BJ (cell line): Measurements from ENCODE around the gene CACNA2D4. TPM values are rescaled to one million over a fixed set of nuclear protein-coding genes. Genes with fewer than 3 reads are reported as not detected.

Source experiments
- CTCF ChIA-PET: fragments of 350-600 bp; formaldehyde crosslinking; extraction: SDS; loops from one replicate; lab custom pipeline; 2021; ENCODE audit warnings: antibody characterized with exemption, inconsistent platforms; lab: Yijun Ruan, JAX
- POLR2A ChIA-PET: fragments of 300-600 bp; sonication (Branson Sonifier 250); formaldehyde crosslinking; extraction: SDS; loops from one replicate; lab custom pipeline; 2021; ENCODE audit warnings: antibody characterized with exemption; lab: Charles Lee
- DNase-seq: peaks from one replicate; pipeline ENCODE4 v3.0.0-alpha.2; 2011; ENCODE audit warnings: low read depth
- H3K27me3 ChIP-seq: 2 replicates; pipeline ENCODE4 v1.6.0; 2011; ENCODE audit warnings: low read length; ENCODE audit not compliant: control insufficient read depth, insufficient read depth
- H3K36me3 ChIP-seq: 2 replicates; pipeline ENCODE4 v1.5.1; 2011; ENCODE audit warnings: low read length; ENCODE audit not compliant: control insufficient read depth, insufficient read depth
- H3K4me3 ChIP-seq: 2 replicates; pipeline ENCODE4 v1.5.1; 2011; ENCODE audit warnings: low read depth, mild to moderate bottlenecking, control low read depth, low read length
- CTCF ChIP-seq: IDR thresholded peaks from 2 replicates; pipeline ENCODE4 v1.5.1; 2011; ENCODE audit warnings: low read depth, mild to moderate bottlenecking, control low read depth, inconsistent platforms, low read length, moderate library complexity; ENCODE audit not compliant: insufficient read depth
- polyA plus RNA-seq: library from polyadenylated mRNA; depleted of rRNA; stranded (reverse); fragments of >200 nt; gene quantifications from 2 replicates; pipeline ENCODE4 v1.2.3, GENCODE V29; 2011

CACNA2D4 gene
- polyA plus RNA-seq, 1 experiment, result 0.39 TPM

- ChIA-PET CTCF (interaction anchor here (0.9 kb wide), 1 partner anchor 57 kb away, joined by 3 read pairs; no protein-coding TSS in a partner anchor), POLR2A (no interaction called here)
- Histone ChIP-seq H3K27me3 (peaks cover 18% of the 10 kb centered on the region), H3K4me3 (no peak overlapping the region), H3K36me3 (no peaks in the 10 kb centered on the region)
- DNase-seq, result no peak
- no peak for TF ChIP-seq CTCF
Measured at GRCh38 chr12:1881936-1882335, 36.5 kb downstream of the CACNA2D4 start.

- Histone ChIP-seq H3K36me3 (no peaks in the 10 kb centered on the region), H3K4me3 (no peak overlapping the region), H3K27me3 (peaks cover 15% of the 10 kb centered on the region)
- no peak for TF ChIP-seq CTCF
- CTCF ChIA-PET, result no interaction called here
- POLR2A ChIA-PET, result no interaction called here
- DNase-seq, result no peak
Measured at GRCh38 chr12:1881301-1881700, 37.2 kb downstream of the CACNA2D4 start.

GRCh38 chr12:1880876-1881275 is 37.6 kb downstream of the CACNA2D4 start:
- POLR2A ChIA-PET, result no interaction called here
- CTCF ChIA-PET, result no interaction called here

GRCh38 chr12:1880153-1880845 is 38.2 kb downstream of the CACNA2D4 start:
- CTCF ChIA-PET, result no interaction called here

More at GRCh38 chr12:1880876-1881275, 37.6 kb downstream of the CACNA2D4 start:
- Histone ChIP-seq H3K36me3 (no peaks in the 10 kb centered on the region), H3K27me3 (peaks cover 13% of the 10 kb centered on the region), H3K4me3 (no peak overlapping the region)
- no peak for DNase-seq
- TF ChIP-seq CTCF, result no peak

GRCh38 chr12:1879633-1880032 is 38.8 kb downstream of the CACNA2D4 start:
- ChIA-PET CTCF (no interaction called here), POLR2A (no interaction called here)
- TF ChIP-seq CTCF, result no peak
- no peak for DNase-seq
- peaks cover 16% of the 10 kb centered on the region for H3K27me3 ChIP-seq
- no peaks in the 10 kb centered on the region for H3K36me3 ChIP-seq
- no peak overlapping the region for H3K4me3 ChIP-seq

More at GRCh38 chr12:1880153-1880845, 38.2 kb downstream of the CACNA2D4 start:
- Histone ChIP-seq H3K36me3 (no peaks in the 10 kb centered on the region), H3K4me3 (no peak overlapping the region), H3K27me3 (peaks cover 12% of the 10 kb centered on the region)
- TF ChIP-seq CTCF, result no peak
- no peak for DNase-seq
- POLR2A ChIA-PET, result no interaction called here
